Body of pancreas (tissue), 4 donors: ENCODE results near the gene UGGT1.

Experiments used
- POLR2A ChIP-seq, 3 donors: fragments of 450-650 bp; IDR thresholded peaks; one replicate each; pipeline ENCODE4 v1.6.1; 2016; ENCODE audit warnings: antibody characterized with exemption in 3 of 3, mild to moderate bottlenecking in 2 of 3
- TF ChIP-seq, protein P1 (sequence below), 7 experiments: fragments of 450-650 bp in 4 of 7; fragments of 200-600 bp in 3 of 7; sonication (generic) in 3 of 7; IDR thresholded peaks; one replicate each; pipeline ENCODE4 v1.5.1; 2016 to 2019; ENCODE audit warnings: antibody characterized with exemption in 7 of 7

GRCh38 chr2:128233790-128234395 lies 142.9 kb downstream of the UGGT1 start:
- TF ChIP-seq, protein P1, sequence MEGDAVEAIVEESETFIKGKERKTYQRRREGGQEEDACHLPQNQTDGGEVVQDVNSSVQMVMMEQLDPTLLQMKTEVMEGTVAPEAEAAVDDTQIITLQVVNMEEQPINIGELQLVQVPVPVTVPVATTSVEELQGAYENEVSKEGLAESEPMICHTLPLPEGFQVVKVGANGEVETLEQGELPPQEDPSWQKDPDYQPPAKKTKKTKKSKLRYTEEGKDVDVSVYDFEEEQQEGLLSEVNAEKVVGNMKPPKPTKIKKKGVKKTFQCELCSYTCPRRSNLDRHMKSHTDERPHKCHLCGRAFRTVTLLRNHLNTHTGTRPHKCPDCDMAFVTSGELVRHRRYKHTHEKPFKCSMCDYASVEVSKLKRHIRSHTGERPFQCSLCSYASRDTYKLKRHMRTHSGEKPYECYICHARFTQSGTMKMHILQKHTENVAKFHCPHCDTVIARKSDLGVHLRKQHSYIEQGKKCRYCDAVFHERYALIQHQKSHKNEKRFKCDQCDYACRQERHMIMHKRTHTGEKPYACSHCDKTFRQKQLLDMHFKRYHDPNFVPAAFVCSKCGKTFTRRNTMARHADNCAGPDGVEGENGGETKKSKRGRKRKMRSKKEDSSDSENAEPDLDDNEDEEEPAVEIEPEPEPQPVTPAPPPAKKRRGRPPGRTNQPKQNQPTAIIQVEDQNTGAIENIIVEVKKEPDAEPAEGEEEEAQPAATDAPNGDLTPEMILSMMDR (IDR thresholded peaks at IDR 0.05), result no peak
- TF ChIP-seq POLR2A (IDR thresholded peaks at IDR 0.05), result no peak
